Measurements from ENCODE around the gene HIP1R.

Gene HIP1R

DNA sequence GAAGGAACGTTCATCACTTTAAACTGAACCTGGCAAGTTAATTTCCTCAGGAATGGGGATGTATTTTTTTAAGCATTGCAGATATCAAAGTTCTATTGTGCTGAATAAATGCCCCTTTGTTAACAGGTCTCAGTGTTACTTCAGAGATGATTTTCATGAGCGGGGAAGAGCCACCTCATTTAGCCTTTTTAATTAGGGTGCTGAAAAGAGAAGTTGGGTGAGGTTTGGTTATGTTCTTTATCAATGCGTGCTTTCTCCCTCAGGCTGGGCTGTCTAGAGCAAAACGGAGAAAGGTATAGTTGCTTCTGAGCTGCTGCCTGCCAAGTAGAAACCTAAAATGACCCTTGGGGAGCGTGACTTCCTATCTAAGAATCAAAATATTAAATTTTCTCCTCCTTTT, 8.0 kb upstream of the HIP1R start:
- DNase-seq (ENCODE audit: low read depth) = no peak
- TF ChIP-seq, protein P1, sequence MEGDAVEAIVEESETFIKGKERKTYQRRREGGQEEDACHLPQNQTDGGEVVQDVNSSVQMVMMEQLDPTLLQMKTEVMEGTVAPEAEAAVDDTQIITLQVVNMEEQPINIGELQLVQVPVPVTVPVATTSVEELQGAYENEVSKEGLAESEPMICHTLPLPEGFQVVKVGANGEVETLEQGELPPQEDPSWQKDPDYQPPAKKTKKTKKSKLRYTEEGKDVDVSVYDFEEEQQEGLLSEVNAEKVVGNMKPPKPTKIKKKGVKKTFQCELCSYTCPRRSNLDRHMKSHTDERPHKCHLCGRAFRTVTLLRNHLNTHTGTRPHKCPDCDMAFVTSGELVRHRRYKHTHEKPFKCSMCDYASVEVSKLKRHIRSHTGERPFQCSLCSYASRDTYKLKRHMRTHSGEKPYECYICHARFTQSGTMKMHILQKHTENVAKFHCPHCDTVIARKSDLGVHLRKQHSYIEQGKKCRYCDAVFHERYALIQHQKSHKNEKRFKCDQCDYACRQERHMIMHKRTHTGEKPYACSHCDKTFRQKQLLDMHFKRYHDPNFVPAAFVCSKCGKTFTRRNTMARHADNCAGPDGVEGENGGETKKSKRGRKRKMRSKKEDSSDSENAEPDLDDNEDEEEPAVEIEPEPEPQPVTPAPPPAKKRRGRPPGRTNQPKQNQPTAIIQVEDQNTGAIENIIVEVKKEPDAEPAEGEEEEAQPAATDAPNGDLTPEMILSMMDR (conservative IDR thresholded peaks at IDR 0.05; ENCODE audit: control insufficient read depth, insufficient read depth, low read depth, low read length) = no peak
- no peak overlapping the region for H3K4me3 ChIP-seq (ENCODE audit: control insufficient read depth, low read depth, low read length)

DNA sequence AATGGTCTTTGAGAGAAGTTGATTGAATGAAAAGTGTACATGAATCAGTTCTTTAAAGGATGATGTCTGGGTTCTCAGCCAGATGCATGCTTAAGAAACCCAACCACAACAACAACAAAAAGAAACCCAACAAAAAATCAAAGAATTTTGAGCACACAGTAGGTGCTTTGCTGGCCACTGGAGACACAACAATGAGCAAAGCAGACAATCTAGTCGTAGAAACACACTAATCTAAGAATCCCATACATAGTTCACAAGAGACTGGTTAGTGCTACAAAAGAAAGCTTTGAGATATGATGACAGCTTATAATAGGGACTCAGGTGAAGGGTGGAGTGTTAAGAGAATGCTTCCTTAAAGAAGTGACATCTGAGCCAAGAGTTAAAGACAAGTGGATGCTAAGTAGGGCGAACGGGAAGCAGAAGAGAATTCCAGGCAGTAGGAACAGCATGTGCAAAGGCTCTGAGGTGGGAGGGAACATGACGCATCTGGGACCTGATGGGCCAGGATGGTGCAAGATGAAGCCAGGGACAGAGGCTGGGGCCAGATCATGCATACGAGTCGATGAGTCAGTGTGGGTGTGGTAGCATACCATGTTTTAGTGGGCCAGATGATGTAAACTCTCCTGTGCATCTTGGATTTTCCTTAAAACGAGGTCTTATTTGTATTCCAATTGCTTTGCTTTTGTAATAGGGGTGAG, 4.6 kb upstream of the HIP1R start:
- H3K4me3 ChIP-seq (ENCODE audit: control insufficient read depth, low read depth, low read length) = no peak overlapping the region
- TF ChIP-seq, protein P1 (conservative IDR thresholded peaks at IDR 0.05; ENCODE audit: control insufficient read depth, insufficient read depth, low read depth, low read length) = no peak
- DNase-seq (ENCODE audit: low read depth) = peak; percentile 99

DNA sequence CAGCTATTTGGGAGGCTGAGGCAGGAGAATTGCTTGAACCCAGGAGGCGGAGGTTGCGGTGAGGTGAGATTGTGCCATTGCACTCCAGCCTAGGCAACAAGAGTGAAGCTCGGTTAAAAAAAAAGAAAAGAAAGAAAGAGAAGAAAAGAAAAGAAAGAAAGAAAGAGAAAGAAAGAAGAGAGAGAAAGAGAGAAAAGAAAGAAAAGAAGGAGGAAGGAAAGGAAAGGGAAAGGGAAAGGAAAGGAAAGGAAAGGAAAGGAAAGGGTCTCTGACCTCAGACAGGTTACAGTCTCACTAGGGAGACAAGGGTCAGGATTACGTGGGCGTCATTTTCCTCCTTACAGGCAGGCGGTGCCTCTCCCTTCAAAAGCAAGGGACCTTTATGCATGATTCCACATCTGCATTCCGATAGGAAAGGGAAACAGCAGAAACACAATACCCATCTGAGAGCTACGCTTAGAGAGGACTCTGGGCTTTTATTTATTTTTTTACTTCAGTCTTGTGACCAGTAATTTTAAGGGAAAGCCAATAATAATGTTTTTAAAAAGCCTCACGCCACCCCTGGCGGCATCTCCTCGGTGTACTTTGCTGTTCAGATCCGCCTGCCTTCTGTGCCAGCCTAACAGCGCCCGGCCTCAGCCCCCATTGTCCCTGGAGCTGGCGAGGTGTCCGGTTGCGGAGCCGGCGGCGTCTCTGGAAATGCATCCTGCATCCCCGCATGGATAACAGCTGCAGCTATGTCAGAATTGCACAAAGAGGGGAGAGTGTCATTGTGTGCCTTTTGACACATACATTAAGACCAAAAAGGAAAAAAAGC, 945 bp upstream of the HIP1R start:
- TF ChIP-seq, protein P1 (conservative IDR thresholded peaks at IDR 0.05; ENCODE audit: control insufficient read depth, insufficient read depth, low read depth, low read length) = no peak
- peak overlapping the region; percentile 45 for H3K4me3 ChIP-seq (ENCODE audit: control insufficient read depth, low read depth, low read length)
- peak; percentile 58 for DNase-seq (ENCODE audit: low read depth)

DNA sequence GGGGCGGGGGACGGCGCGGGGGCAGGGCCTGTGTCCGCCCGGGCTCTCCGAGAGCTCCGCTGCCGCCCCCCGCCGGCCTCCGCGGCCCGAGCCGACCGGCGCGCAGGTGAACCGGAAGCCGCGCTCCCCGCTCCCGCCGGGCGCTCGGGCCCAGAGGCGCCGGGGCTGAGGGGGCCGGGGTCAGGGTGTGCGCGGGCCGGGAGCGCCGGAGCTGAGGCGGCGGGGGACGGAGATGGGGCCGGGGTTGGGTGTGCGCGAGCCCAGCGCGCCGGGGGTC, 431 bp downstream of the HIP1R start:
- DNase-seq (ENCODE audit: low read depth) = no peak
- H3K4me3 ChIP-seq (ENCODE audit: control insufficient read depth, low read depth, low read length) = peak overlapping the region; percentile 72
- TF ChIP-seq, protein P1 (conservative IDR thresholded peaks at IDR 0.05; ENCODE audit: control insufficient read depth, insufficient read depth, low read depth, low read length) = no peak

DNA sequence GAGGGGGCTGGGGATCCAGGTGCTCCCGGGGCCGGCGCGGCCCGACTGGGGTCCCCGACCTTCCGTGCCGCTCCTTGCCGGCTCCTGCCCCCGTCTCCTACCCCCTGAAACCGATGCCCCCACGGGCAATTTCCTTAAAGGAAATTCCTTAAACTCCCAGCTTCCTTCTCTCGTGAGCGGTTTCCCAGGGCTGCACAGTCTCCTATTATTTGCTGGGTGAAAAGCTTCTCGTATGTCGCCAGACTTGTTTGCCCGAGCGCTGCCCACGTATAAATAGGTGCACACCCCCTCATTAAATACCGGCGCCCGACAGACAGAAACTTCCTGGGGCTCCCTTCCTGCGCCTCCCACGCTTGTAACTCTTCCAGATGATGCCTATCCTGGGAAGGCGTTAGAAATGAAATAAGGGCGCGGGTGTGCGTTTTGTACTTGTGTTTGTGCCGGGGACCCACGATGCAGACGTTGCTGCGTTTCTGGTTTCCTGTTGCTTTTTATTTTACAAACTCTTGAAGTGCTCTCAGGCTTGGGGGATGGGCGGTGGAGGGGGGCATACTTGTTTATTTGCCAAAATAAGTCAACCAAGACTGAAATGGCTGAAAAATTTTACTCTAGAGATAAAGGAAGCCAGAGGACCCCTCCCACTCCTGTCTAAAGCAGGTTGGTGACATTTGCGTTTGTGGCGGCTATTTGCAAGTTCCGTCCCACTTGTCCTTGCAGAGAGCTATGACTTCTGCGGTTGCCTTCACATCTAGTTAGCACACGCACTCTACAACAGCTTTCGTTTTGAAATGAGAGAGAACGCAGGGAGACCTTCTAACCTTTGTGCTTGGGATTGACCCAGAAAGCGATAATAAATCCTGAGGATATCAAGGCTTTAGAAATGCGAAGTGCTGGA, 1.0 kb downstream of the HIP1R start:
- DNase-seq (ENCODE audit: low read depth) = peak; percentile 35

More for the DNA sequence above, 1.0 kb downstream of the HIP1R start:
- H3K4me3 ChIP-seq (ENCODE audit: control insufficient read depth, low read depth, low read length) = peak overlapping the region; percentile 72
- TF ChIP-seq, protein P1 (conservative IDR thresholded peaks at IDR 0.05; ENCODE audit: control insufficient read depth, insufficient read depth, low read depth, low read length) = no peak
